BJ (cell line): ENCODE measurements around the gene PKDCC. TPM values are rescaled to one million over a fixed set of nuclear protein-coding genes. Genes with fewer than 3 reads are reported as not detected.
"Not testable (repeated sequence)": the region's sequence is repeated elsewhere in the genome, so short reads cannot be mapped to it uniquely, and the experiment has no call there.

Source experiments
- CTCF ChIA-PET: fragments of 350-600 bp; formaldehyde crosslinking; extraction: SDS; loops from one replicate; lab custom pipeline; 2021; ENCODE audit warnings: antibody characterized with exemption, inconsistent platforms; lab: Yijun Ruan, JAX
- POLR2A ChIA-PET: fragments of 300-600 bp; sonication (Branson Sonifier 250); formaldehyde crosslinking; extraction: SDS; loops from one replicate; lab custom pipeline; 2021; ENCODE audit warnings: antibody characterized with exemption; lab: Charles Lee
- DNase-seq: peaks from one replicate; pipeline ENCODE4 v3.0.0-alpha.2; 2011; ENCODE audit warnings: low read depth
- H3K27me3 ChIP-seq: 2 replicates; pipeline ENCODE4 v1.6.0; 2011; ENCODE audit warnings: low read length; ENCODE audit not compliant: control insufficient read depth, insufficient read depth
- H3K36me3 ChIP-seq: 2 replicates; pipeline ENCODE4 v1.5.1; 2011; ENCODE audit warnings: low read length; ENCODE audit not compliant: control insufficient read depth, insufficient read depth
- H3K4me3 ChIP-seq: 2 replicates; pipeline ENCODE4 v1.5.1; 2011; ENCODE audit warnings: low read depth, mild to moderate bottlenecking, control low read depth, low read length
- CTCF ChIP-seq: IDR thresholded peaks from 2 replicates; pipeline ENCODE4 v1.5.1; 2011; ENCODE audit warnings: low read depth, mild to moderate bottlenecking, control low read depth, inconsistent platforms, low read length, moderate library complexity; ENCODE audit not compliant: insufficient read depth
- polyA plus RNA-seq: library from polyadenylated mRNA; depleted of rRNA; stranded (reverse); fragments of >200 nt; gene quantifications from 2 replicates; pipeline ENCODE4 v1.2.3, GENCODE V29; 2011

The PKDCC gene
- polyA plus RNA-seq, 1 experiment: 6.6 TPM

GRCh38 chr2:42079737-42080287 is 32.0 kb downstream of the PKDCC start:
- H3K36me3 ChIP-seq: no peaks in the 10 kb centered on the region
- no peak overlapping the region for H3K4me3 ChIP-seq
- ChIA-PET CTCF (interaction anchor here (13.0 kb wide), 1 partner anchor 209 kb away, joined by 422 read pairs; no protein-coding TSS in a partner anchor), POLR2A (no interaction called here)
- no peak for DNase-seq
- TF ChIP-seq CTCF: no peak
- peaks cover 14% of the 10 kb centered on the region for H3K27me3 ChIP-seq

- H3K4me3 ChIP-seq, POLR2A ChIA-PET, H3K36me3 ChIP-seq, DNase-seq: not testable (repeated sequence)
- CTCF ChIA-PET: interaction anchor here (1.1 to 13.0 kb wide), 3 partner anchors 193 to 229 kb away, joined by 7 to 422 read pairs (median 318); no protein-coding TSS in a partner anchor
- peaks cover 12% of the 10 kb centered on the region for H3K27me3 ChIP-seq
These were observed 33.3 kb downstream of the PKDCC start for GRCh38 chr2:42081151-42081550.

- POLR2A ChIA-PET: no interaction called here
- Histone ChIP-seq H3K27me3 (peaks cover 8% of the 10 kb centered on the region), H3K36me3 (no peaks in the 10 kb centered on the region), H3K4me3 (no peak overlapping the region)
- DNase-seq: no peak
- no peak for TF ChIP-seq CTCF
- CTCF ChIA-PET: interaction anchor here (0.6 to 13.0 kb wide), 6 partner anchors 10 to 1862 kb away, joined by 3 to 422 read pairs (median 5); no protein-coding TSS in a partner anchor
These were observed 34.2 kb downstream of the PKDCC start for GRCh38 chr2:42082016-42082415.

- POLR2A ChIA-PET: no interaction called here
- Histone ChIP-seq H3K4me3 (no peak overlapping the region), H3K27me3 (peaks cover 5% of the 10 kb centered on the region), H3K36me3 (no peaks in the 10 kb centered on the region)
- no peak for DNase-seq
- TF ChIP-seq CTCF: no peak
- CTCF ChIA-PET: interaction anchor here (0.9 to 13.0 kb wide), 5 partner anchors 20 to 232 kb away, joined by 3 to 422 read pairs (median 30); no protein-coding TSS in a partner anchor
These were observed 36.4 kb downstream of the PKDCC start for GRCh38 chr2:42084231-42084671.

- H3K27me3 ChIP-seq, DNase-seq, H3K36me3 ChIP-seq, H3K4me3 ChIP-seq, POLR2A ChIA-PET: not testable (repeated sequence)
- CTCF ChIA-PET: interaction anchor here (3.0 to 13.0 kb wide), 6 partner anchors 11 to 244 kb away, joined by 18 to 422 read pairs (median 29); no protein-coding TSS in a partner anchor
These were observed 37.2 kb downstream of the PKDCC start for GRCh38 chr2:42085070-42085469.

GRCh38 chr2:42085706-42086487 is 38.1 kb downstream of the PKDCC start:
- Histone ChIP-seq H3K4me3 (no peak overlapping the region), H3K27me3 (peaks cover 2% of the 10 kb centered on the region; the same call in 1 of the 2 replicates), H3K36me3 (no peaks in the 10 kb centered on the region)
- POLR2A ChIA-PET: no interaction called here
- TF ChIP-seq CTCF: no peak
- CTCF ChIA-PET: interaction anchor here (0.9 to 13.0 kb wide), 16 partner anchors 8 to 259 kb away, joined by 3 to 422 read pairs (median 13); no protein-coding TSS in a partner anchor
- no peak for DNase-seq
